GM10266 (cell line): ENCODE data around the gene SHCBP1L.
"Not testable (repeated sequence)": the region's sequence is repeated elsewhere in the genome, so short reads cannot be mapped to it uniquely, and the experiment has no call there.

ENCODE experiments used
- DNase-seq: peaks from one replicate; pipeline ENCODE4 v3.0.0; 2012; ENCODE audit errors: extremely low spot score
- TF ChIP-seq, protein P1 (sequence below): IDR thresholded peaks from 2 replicates; pipeline ENCODE4 v1.5.1; 2012; ENCODE audit warnings: mild to moderate bottlenecking, low read depth; ENCODE audit not compliant: control insufficient read depth, insufficient read depth; ENCODE audit errors: missing control alignments

SHCBP1L gene

DNA sequence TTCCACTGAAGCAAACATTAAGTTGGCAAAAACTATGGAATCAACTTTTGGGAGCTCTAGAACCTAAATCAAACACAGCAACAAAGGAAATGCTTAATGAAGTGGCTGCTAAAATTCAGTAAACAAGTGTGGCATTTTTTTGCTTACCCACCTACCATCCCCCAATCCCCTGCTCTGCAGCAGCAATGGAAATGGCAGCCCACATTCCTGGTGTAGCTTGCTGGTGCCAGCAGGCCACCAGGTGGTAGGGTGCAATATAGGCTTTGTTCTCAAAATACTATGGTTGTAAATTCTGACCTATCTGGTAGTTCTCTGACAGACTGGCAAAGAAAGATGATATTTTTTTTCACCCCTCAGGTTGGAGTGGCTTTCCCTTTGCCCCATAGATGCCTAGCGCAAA, 42.8 kb downstream of the SHCBP1L start:
- DNase-seq = no peak
- TF ChIP-seq, protein P1, sequence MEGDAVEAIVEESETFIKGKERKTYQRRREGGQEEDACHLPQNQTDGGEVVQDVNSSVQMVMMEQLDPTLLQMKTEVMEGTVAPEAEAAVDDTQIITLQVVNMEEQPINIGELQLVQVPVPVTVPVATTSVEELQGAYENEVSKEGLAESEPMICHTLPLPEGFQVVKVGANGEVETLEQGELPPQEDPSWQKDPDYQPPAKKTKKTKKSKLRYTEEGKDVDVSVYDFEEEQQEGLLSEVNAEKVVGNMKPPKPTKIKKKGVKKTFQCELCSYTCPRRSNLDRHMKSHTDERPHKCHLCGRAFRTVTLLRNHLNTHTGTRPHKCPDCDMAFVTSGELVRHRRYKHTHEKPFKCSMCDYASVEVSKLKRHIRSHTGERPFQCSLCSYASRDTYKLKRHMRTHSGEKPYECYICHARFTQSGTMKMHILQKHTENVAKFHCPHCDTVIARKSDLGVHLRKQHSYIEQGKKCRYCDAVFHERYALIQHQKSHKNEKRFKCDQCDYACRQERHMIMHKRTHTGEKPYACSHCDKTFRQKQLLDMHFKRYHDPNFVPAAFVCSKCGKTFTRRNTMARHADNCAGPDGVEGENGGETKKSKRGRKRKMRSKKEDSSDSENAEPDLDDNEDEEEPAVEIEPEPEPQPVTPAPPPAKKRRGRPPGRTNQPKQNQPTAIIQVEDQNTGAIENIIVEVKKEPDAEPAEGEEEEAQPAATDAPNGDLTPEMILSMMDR = no peak

DNA sequence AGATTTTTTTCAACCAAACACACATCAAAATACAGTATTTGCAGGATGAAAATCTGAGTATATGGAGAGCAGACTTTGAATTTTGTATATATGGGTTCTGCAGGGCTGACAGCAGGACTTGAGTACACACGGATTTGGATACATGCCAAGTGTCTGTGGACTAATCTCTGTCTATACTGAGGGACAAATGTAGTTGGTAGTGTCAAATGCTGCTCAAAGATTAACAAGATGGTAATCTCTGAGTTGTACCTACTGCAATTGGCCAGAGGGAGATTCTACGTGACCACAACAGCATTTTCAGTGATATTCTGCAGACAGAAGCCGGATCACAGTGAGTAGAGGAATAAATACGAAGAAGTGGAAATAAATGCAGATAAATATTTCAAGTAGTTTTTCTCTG, 43.4 kb downstream of the SHCBP1L start:
- DNase-seq = no peak
- TF ChIP-seq, protein P1 = no peak

DNA sequence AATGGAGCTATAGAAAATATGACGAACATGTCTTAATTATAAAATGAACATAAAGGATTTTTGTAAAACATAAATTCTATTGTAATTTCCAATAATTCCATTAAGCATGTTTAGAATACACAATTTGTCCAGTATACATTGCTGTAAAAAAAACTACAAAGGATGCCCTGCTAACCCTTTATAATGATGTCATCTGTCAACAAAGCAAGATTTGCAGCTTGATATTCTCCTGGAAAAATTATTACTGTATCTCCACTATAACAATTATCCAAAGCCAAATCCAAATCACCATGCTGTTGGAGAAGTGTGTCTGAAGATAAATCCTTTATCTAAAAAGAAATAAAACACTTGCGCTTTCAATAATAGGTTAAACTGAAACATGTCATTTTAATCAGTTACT, 47.6 kb downstream of the SHCBP1L start:
- TF ChIP-seq, protein P1 = no peak
- DNase-seq = no peak

DNA sequence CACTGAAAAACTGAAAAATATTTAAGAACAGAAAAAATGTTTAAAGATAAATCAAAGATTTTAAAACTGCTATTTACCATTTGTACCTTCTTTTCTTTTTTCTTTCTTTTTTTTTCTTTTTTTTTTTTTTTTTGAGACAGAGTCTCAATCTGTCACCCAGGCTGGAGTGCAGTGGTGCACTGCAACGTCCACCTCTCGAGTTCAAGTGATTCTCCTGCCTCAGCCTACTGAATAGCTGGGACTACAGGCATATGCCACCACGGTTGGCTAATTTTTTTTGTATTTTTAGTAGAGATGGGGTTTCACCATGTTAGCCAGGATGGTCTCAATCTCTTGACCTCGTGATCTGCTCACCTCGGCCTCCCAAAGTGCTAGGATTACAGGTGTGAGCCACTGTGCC, 51.0 kb downstream of the SHCBP1L start:
- not testable (repeated sequence) for DNase-seq

DNA sequence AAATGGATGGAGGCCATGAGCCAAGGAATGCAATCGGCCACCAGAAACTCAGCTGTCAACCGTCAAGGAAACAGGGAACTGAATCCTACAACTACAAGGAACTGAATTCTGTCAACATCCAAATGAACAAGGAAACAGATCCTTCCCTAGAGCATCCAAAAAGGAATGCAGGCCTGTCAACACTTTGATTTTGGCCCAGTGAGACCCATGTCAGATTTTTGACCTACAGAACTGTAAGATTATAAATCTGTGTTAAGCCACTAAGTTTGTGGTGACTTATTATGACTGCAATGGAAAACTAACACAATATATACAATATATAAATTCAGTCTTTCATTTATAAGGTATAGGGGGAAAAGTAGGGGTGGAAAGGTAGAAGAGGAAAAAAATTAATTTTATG, 55.3 kb downstream of the SHCBP1L start:
- no peak for DNase-seq
- TF ChIP-seq, protein P1 = no peak

DNA sequence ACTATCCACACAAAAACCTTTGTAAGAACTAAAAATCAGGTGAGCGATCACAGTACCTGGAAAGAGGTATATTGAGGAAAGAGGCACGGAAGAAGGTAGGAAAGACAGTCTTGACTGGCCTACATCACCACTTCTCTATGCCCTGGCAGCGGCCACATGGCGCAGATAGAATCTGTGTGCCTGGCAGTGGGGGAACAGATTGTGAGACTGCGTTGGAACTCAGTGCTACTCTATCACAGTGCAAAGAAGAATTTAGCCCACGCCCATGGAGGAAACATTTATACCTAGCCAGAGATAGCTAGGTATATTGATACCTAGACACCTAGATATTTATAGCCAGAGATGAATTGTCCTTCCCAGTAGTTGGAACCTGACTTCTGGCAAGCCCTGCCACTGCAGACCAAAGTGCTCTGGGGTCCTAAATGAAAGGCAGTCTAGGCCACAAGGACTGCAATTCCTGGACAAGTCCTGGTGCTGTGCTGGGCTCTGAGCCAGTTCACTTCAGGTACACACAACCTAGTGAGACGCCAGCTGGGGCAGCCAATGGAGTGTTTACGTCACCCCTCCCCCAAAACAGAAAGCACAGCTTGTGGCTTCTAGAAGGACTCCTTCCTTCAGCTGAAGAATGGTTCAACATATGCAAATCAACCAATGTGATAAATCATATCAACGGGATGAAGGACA, 61.9 kb downstream of the SHCBP1L start:
- no peak for DNase-seq
- TF ChIP-seq, protein P1 = no peak

DNA sequence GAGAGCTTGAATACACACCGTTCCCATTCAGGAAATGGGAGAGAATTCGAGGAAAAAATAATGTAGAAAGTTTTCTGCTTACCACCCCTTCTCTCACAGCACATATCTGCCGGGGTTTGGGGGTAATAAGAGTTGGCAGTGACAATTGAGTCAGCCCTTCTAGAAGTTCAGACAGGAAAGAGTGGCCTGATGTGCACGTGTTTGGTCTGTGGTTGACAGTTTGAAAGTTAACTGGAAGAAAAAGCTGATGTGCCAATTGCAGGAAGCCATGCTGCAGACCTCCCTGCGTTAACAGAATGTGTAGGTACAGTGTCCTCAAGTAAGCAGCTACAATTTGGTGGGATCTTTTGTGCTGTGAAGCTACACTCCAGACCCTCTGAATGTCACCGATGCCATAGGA, 63.0 kb downstream of the SHCBP1L start:
- DNase-seq = no peak
- TF ChIP-seq, protein P1 = no peak
